Mesenchymal stem cell (in vitro differentiated cells and primary cell): Measurements from ENCODE around the gene PRPF18.
A peak's percentile ranks its signal among the peaks of the same experiment; 100 is the strongest.

Source experiments
- DNase-seq: peaks from one replicate; pipeline ENCODE4 v3.0.0-alpha.2; 2013
- H2AFZ ChIP-seq: one replicate; pipeline ENCODE4 v1.6.1; 2013; ENCODE audit warnings: low read depth, mild to moderate bottlenecking, control low read depth, inconsistent platforms, low read length, moderate library complexity
- H2AK5ac ChIP-seq: 2 replicates; pipeline ENCODE4 v1.6.1; 2013; ENCODE audit warnings: low read length, moderate library complexity, mild to moderate bottlenecking, inconsistent platforms; ENCODE audit not compliant: severe bottlenecking
- H2BK120ac ChIP-seq: one replicate; pipeline ENCODE4 v1.6.1; 2013; ENCODE audit warnings: low read depth, mild to moderate bottlenecking, inconsistent platforms, low read length, moderate library complexity
- H2BK12ac ChIP-seq, 2 experiments: one replicate each; pipeline ENCODE4 v1.6.1; 2013; ENCODE audit warnings: inconsistent platforms in 2 of 2, low read length in 2 of 2, mild to moderate bottlenecking in 2 of 2, moderate library complexity in 2 of 2, control low read depth in 1 of 2
- H2BK15ac ChIP-seq: one replicate; pipeline ENCODE4 v1.6.1; 2013; ENCODE audit warnings: mild to moderate bottlenecking, low read depth, inconsistent platforms; ENCODE audit not compliant: poor library complexity, severe bottlenecking
- H2BK5ac ChIP-seq: 2 replicates; pipeline ENCODE4 v1.6.1; 2013; ENCODE audit warnings: low read depth, mild to moderate bottlenecking, low read length, control low read depth, inconsistent platforms; ENCODE audit not compliant: poor library complexity, severe bottlenecking
- H3K14ac ChIP-seq, 2 experiments: one replicate each; pipeline ENCODE4 v1.6.1; 2013; ENCODE audit warnings: inconsistent platforms in 2 of 2, low read length in 2 of 2, control low read depth in 1 of 2, mild to moderate bottlenecking in 1 of 2, moderate library complexity in 1 of 2
- H3K18ac ChIP-seq, 2 experiments: one replicate each; pipeline ENCODE4 v1.6.1; 2013; ENCODE audit warnings: inconsistent platforms in 2 of 2, low read length in 2 of 2, control low read depth in 1 of 2, low read depth in 1 of 2, mild to moderate bottlenecking in 1 of 2
- H3K23ac ChIP-seq, 2 experiments: one replicate each; pipeline ENCODE4 v1.6.1; 2013; ENCODE audit warnings: inconsistent platforms in 2 of 2, low read length in 2 of 2, mild to moderate bottlenecking in 2 of 2, moderate library complexity in 2 of 2, control low read depth in 1 of 2
- H3K27ac ChIP-seq: 2 replicates; pipeline ENCODE4 v1.5.1; 2013; ENCODE audit warnings: mild to moderate bottlenecking, moderate library complexity, low read length, control low read depth, inconsistent platforms; ENCODE audit not compliant: poor library complexity, severe bottlenecking
- H3K27me3 ChIP-seq, 2 experiments: 2 replicates each; pipeline versions ENCODE4 v1.6.1 to v1.7.0; 2013; ENCODE audit warnings: low read length in 2 of 2, mild to moderate bottlenecking in 2 of 2, moderate library complexity in 2 of 2, control low read depth in 1 of 2, inconsistent platforms in 1 of 2; ENCODE audit not compliant: control insufficient read depth in 1 of 2, insufficient read depth in 1 of 2
- H3K36me3 ChIP-seq, 2 experiments: 2 replicates each; pipeline versions ENCODE4 v1.6.1 to v1.7.0; 2013; ENCODE audit warnings: low read length in 2 of 2, control low read depth in 1 of 2, inconsistent platforms in 1 of 2, low read depth in 1 of 2, mild to moderate bottlenecking in 1 of 2; ENCODE audit not compliant: insufficient read depth in 2 of 2, control insufficient read depth in 1 of 2
- H3K4ac ChIP-seq, 2 experiments: one replicate each; pipeline ENCODE4 v1.6.1; 2013; ENCODE audit warnings: inconsistent platforms in 2 of 2, low read length in 2 of 2, mild to moderate bottlenecking in 2 of 2, moderate library complexity in 2 of 2, control low read depth in 1 of 2, low read depth in 1 of 2
- H3K4me1 ChIP-seq: 2 replicates; pipeline ENCODE4 v1.6.1; 2013; ENCODE audit warnings: low read depth, low read length, control low read depth; ENCODE audit not compliant: control insufficient read depth, insufficient read depth
- H3K4me2 ChIP-seq: 2 replicates; pipeline ENCODE4 v1.6.1; 2013; ENCODE audit warnings: low read length, mild to moderate bottlenecking, inconsistent platforms; ENCODE audit not compliant: poor library complexity, severe bottlenecking
- H3K4me3 ChIP-seq, 2 experiments: 2 replicates each; pipeline versions ENCODE4 v1.5.1 to v1.7.0; 2013; ENCODE audit warnings: low read length in 2 of 2, mild to moderate bottlenecking in 2 of 2, control low read depth in 1 of 2, low read depth in 1 of 2; ENCODE audit not compliant: insufficient read depth in 1 of 2
- H3K79me1 ChIP-seq: replicated peaks from 2 replicates; pipeline ENCODE4 v1.6.1; 2013; ENCODE audit warnings: mild to moderate bottlenecking, control low read depth, low read length, inconsistent platforms; ENCODE audit not compliant: poor library complexity, severe bottlenecking
- H3K9ac ChIP-seq: 2 replicates; pipeline ENCODE4 v1.7.0; 2013; ENCODE audit warnings: mild to moderate bottlenecking, low read length, moderate library complexity
- H3K9me3 ChIP-seq: 2 replicates; pipeline ENCODE4 v1.7.0; 2013; ENCODE audit warnings: mild to moderate bottlenecking, low read length; ENCODE audit not compliant: control insufficient read depth
- H4K8ac ChIP-seq: one replicate; pipeline ENCODE4 v1.6.1; 2013; ENCODE audit warnings: inconsistent platforms, mild to moderate bottlenecking, low read length, moderate library complexity
- H4K91ac ChIP-seq: one replicate; pipeline ENCODE4 v1.6.1; 2013; ENCODE audit warnings: mild to moderate bottlenecking, low read length, inconsistent platforms
- WGBS: methylation state at CpG from one replicate; pipeline ENCODE4 v1.1.7; 2013; ENCODE audit warnings: mixed read lengths; 5-methylcytosine and 5-hydroxymethylcytosine counted together

The PRPF18 gene

GRCh38 chr10:13585195-13585751 lies 1.5 kb upstream of the PRPF18 start:
- Histone ChIP-seq H3K36me3 (no peaks in the 10 kb centered on the region), H2AFZ (no peak overlapping the region), H3K4me2 (no peak overlapping the region), H3K18ac (no peak overlapping the region), H4K8ac (no peak overlapping the region), H2BK120ac (no peak overlapping the region), H2BK15ac (no peak overlapping the region), H4K91ac (no peak overlapping the region), H2AK5ac (no peak overlapping the region), H3K27ac (no peak overlapping the region), H3K4ac (no peak overlapping the region), H3K4me3 (no peak overlapping the region), H3K79me1 (peaks cover 14% of the 10 kb centered on the region), H3K4me1 (peaks cover 10% of the 10 kb centered on the region), H3K9ac (no peak overlapping the region), H3K23ac (no peak overlapping the region), H2BK5ac (no peak overlapping the region), H3K9me3 (no peaks in the 10 kb centered on the region), H3K14ac (no peak overlapping the region), H2BK12ac (no peak overlapping the region), H3K27me3 (peaks cover 17 to 21% of the 10 kb centered on the region in 2 experiments)
- DNase-seq: no peak
- 85% methylated on average over 3 of the region's 6 CpGs for WGBS

GRCh38 chr10:13585943-13586342 lies 822 bp upstream of the PRPF18 start:
- H4K8ac ChIP-seq: no peak overlapping the region
- WGBS: no CpG with 5 or more reads among the region's 4 CpGs
- no peak overlapping the region for H3K27ac ChIP-seq
- H3K18ac ChIP-seq: no peak overlapping the region
- no peaks in the 10 kb centered on the region for H3K9me3 ChIP-seq
- H3K23ac ChIP-seq: no peak overlapping the region
- no peak overlapping the region for H3K14ac ChIP-seq
- no peak overlapping the region for H3K4ac ChIP-seq
- H3K4me1 ChIP-seq: peaks cover 10% of the 10 kb centered on the region
- no peak overlapping the region for H3K4me3 ChIP-seq
- no peak overlapping the region for H2BK15ac ChIP-seq
- H4K91ac ChIP-seq: no peak overlapping the region
- no peak for DNase-seq
- H3K27me3 ChIP-seq: peaks cover 12 to 15% of the 10 kb centered on the region in 2 experiments
- peaks cover 18% of the 10 kb centered on the region for H3K79me1 ChIP-seq
- no peaks in the 10 kb centered on the region for H3K36me3 ChIP-seq
- H3K4me2 ChIP-seq: no peak overlapping the region
- no peak overlapping the region for H2BK12ac ChIP-seq
- H3K9ac ChIP-seq: peak overlapping the region; percentile 96
- no peak overlapping the region for H2AFZ ChIP-seq
- H2AK5ac ChIP-seq: no peak overlapping the region
- no peak overlapping the region for H2BK5ac ChIP-seq
- H2BK120ac ChIP-seq: no peak overlapping the region

DNA sequence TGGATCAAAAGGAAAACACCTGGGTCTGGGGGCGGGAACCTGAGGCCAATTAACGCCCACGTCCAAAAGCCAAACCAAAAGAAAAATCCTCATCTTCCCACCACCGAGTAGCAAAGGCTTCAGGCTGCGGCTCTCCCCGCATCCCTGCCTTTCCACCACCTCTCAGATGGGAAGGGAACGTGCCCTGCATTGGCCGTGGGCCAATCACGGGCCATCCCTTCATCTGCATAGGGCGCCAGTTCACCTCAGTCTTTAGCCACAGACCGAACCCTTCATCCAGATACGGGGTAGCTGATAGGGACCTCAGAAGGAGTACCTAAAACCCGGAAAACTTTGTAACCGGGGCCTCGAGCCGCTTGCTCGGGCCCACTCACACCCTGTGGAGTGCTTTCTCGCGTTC lies 626 bp downstream of the PRPF18 start:
- DNase-seq: no peak
- Histone ChIP-seq H2AFZ (no peak overlapping the region), H3K27ac (no peak overlapping the region), H3K23ac (no peak overlapping the region), H3K9ac (peak overlapping the region; percentile 96), H3K18ac (no peak overlapping the region), H3K27me3 (peaks cover 10 to 12% of the 10 kb centered on the region in 2 experiments), H2BK120ac (no peak overlapping the region), H2BK15ac (peak overlapping the region; percentile 36), H3K4me3 (peak overlapping the region; percentile 96 to 100), H4K8ac (peak overlapping the region; percentile 94), H2BK5ac (no peak overlapping the region), H3K14ac (no peak overlapping the region), H3K4me1 (peaks cover 10% of the 10 kb centered on the region), H3K36me3 (peaks cover 4 to 9% of the 10 kb centered on the region in 2 experiments), H2AK5ac (no peak overlapping the region), H3K79me1 (peaks cover 29% of the 10 kb centered on the region), H3K4me2 (peak overlapping the region; percentile 58), H3K4ac (no peak overlapping the region), H2BK12ac (no peak overlapping the region), H3K9me3 (no peaks in the 10 kb centered on the region), H4K91ac (no peak overlapping the region)
- WGBS: 22% methylated on average over 19 of the region's 19 CpGs

DNA sequence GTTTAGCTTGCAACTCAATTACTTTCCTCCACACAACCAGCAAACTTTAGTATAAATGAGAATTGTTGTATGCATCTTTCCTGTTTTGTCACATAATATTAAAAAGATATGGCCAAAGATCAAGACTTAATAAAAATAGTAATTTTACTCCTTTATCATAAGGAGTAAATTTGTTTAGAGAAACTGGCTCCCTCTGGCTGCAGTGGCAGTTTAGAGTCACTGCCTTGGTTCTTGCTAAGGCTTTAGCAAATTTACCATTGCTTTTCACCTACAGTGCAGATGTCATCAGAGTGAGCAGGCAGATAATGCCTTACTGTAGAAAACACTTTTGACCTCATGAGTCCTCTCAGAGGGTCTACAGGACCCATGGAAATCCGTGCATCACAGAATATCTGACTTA lies 2.6 kb downstream of the PRPF18 start:
- H3K4me1 ChIP-seq: peaks cover 10% of the 10 kb centered on the region
- no peaks in the 10 kb centered on the region for H3K9me3 ChIP-seq
- H4K8ac ChIP-seq: no peak overlapping the region
- H2AK5ac ChIP-seq: no peak overlapping the region
- H3K36me3 ChIP-seq: peaks cover 4 to 15% of the 10 kb centered on the region in 2 experiments
- no peak overlapping the region for H3K18ac ChIP-seq
- H3K4ac ChIP-seq: no peak overlapping the region
- no peak overlapping the region for H2BK5ac ChIP-seq
- no peak overlapping the region for H3K14ac ChIP-seq
- H3K23ac ChIP-seq: no peak overlapping the region
- H2AFZ ChIP-seq: no peak overlapping the region
- no peak for DNase-seq
- H4K91ac ChIP-seq: no peak overlapping the region
- H3K4me2 ChIP-seq: no peak overlapping the region
- H3K79me1 ChIP-seq: peaks cover 40% of the 10 kb centered on the region
- no peak overlapping the region for H3K27ac ChIP-seq
- no peak overlapping the region for H2BK120ac ChIP-seq
- WGBS: 98% methylated on average over 1 of the region's 1 CpG
- H2BK15ac ChIP-seq: no peak overlapping the region
- H3K4me3 ChIP-seq: no peak overlapping the region
- H3K9ac ChIP-seq: no peak overlapping the region
- H3K27me3 ChIP-seq: no peaks in the 10 kb centered on the region
- H2BK12ac ChIP-seq: no peak overlapping the region
